Neural cell (in vitro differentiated cells): ENCODE results near the gene IQSEC1. TPM values are rescaled to one million over a fixed set of nuclear protein-coding genes. Genes with fewer than 3 reads are reported as not detected.

Experiments used
- H2AFZ ChIP-seq: fragments of 200-600, 300-800 bp; sonication (generic), shearing (Covaris generic); 2 replicates; pipeline ENCODE4 v1.6.0; 2014; ENCODE audit warnings: low read depth, mild to moderate bottlenecking, antibody characterized with exemption, low read length, moderate library complexity
- H3F3A ChIP-seq: fragments of 200-600 bp; shearing (Covaris generic); 2 replicates; pipeline ENCODE4 v1.6.1; 2016; ENCODE audit warnings: mild to moderate bottlenecking, moderate library complexity, mixed read lengths, antibody characterized with exemption, low read length; ENCODE audit not compliant: insufficient read depth, poor library complexity, severe bottlenecking
- H3K27ac ChIP-seq: fragments of 200-600, 300-800 bp; sonication (generic), shearing (Covaris generic); 2 replicates; pipeline ENCODE4 v1.5.1; 2014; ENCODE audit warnings: mild to moderate bottlenecking, low read length, moderate library complexity
- H3K27me3 ChIP-seq: fragments of 300-800, 200-600 bp; sonication (generic), shearing (Covaris generic); 2 replicates; pipeline ENCODE4 v1.6.0; 2014; ENCODE audit warnings: mild to moderate bottlenecking, low read depth, low read length, moderate library complexity; ENCODE audit not compliant: insufficient read depth
- H3K36me3 ChIP-seq: fragments of 300-800, 200-600 bp; sonication (generic), shearing (Covaris generic); 2 replicates; pipeline ENCODE4 v1.5.1; 2014; ENCODE audit warnings: mild to moderate bottlenecking, antibody characterized with exemption, low read length, moderate library complexity; ENCODE audit not compliant: insufficient read depth
- H3K4me2 ChIP-seq: fragments of 300-800, 200-600 bp; sonication (generic), shearing (Covaris generic); 2 replicates; pipeline ENCODE4 v1.6.0; 2014; ENCODE audit warnings: mild to moderate bottlenecking, low read length
- H3K4me3 ChIP-seq: fragments of 300-800, 200-600 bp; sonication (generic), shearing (Covaris generic); 2 replicates; pipeline ENCODE4 v1.5.1; 2014; ENCODE audit warnings: mild to moderate bottlenecking, low read length, moderate library complexity
- H3K79me2 ChIP-seq: fragments of 200-600 bp; shearing (Covaris generic); replicated peaks from 2 replicates; pipeline ENCODE4 v1.6.0; 2014; ENCODE audit warnings: mild to moderate bottlenecking, low read length, moderate library complexity; ENCODE audit not compliant: insufficient read depth
- H3K9ac ChIP-seq: fragments of 300-800, 200-600 bp; sonication (generic), shearing (Covaris generic); 2 replicates; pipeline ENCODE4 v1.6.1; 2016; ENCODE audit warnings: mild to moderate bottlenecking, low read length, mixed read lengths
- H3K9me2 ChIP-seq: fragments of 200-600 bp; shearing (Covaris generic); 2 replicates; pipeline ENCODE4 v1.6.1; 2016; ENCODE audit warnings: mild to moderate bottlenecking, low read length, mixed read lengths; ENCODE audit not compliant: insufficient read depth
- H3K9me3 ChIP-seq: fragments of 200-600, 300-800 bp; sonication (generic), shearing (Covaris generic); 2 replicates; pipeline ENCODE4 v1.6.1; 2016; ENCODE audit warnings: mild to moderate bottlenecking, mixed run types, low read length, moderate library complexity, mixed read lengths
- H4K20me1 ChIP-seq: fragments of 200-600 bp; shearing (Covaris generic); 2 replicates; pipeline ENCODE4 v1.6.1; 2016; ENCODE audit warnings: mild to moderate bottlenecking, mixed run types; ENCODE audit not compliant: insufficient read depth
- EP300 ChIP-seq: fragments of 450-650 bp; conservative IDR thresholded peaks from 2 replicates; pipeline ENCODE4 v1.6.1; 2014; ENCODE audit warnings: antibody characterized with exemption, mild to moderate bottlenecking, moderate library complexity; ENCODE audit not compliant: poor library complexity, severe bottlenecking
- EZH2 ChIP-seq: fragments of 200-600, 300-800 bp; shearing (Covaris generic), sonication (generic); IDR thresholded peaks from 2 replicates; pipeline ENCODE4 v1.6.1; 2014; ENCODE audit warnings: antibody characterized with exemption, low read length, borderline replicate concordance, mild to moderate bottlenecking; ENCODE audit not compliant: insufficient read depth, poor library complexity, severe bottlenecking
- MXI1 ChIP-seq: fragments of 450-650 bp; conservative IDR thresholded peaks from 2 replicates; pipeline ENCODE4 v1.6.1; 2014; ENCODE audit warnings: antibody characterized with exemption, mild to moderate bottlenecking; ENCODE audit not compliant: poor library complexity, severe bottlenecking
- POLR2AphosphoS5 ChIP-seq: IDR thresholded peaks from 2 replicates; pipeline ENCODE4 v1.6.1; 2012
- RAD21 ChIP-seq: fragments of 450-650 bp; conservative IDR thresholded peaks from 2 replicates; pipeline ENCODE4 v1.6.1; 2014; ENCODE audit warnings: antibody characterized with exemption, mild to moderate bottlenecking, moderate library complexity
- SMC3 ChIP-seq: fragments of 450-650 bp; conservative IDR thresholded peaks from 2 replicates; pipeline ENCODE4 v1.6.1; 2014; ENCODE audit warnings: antibody characterized with exemption, mild to moderate bottlenecking, moderate library complexity; ENCODE audit not compliant: poor library complexity
- TAF1 ChIP-seq: IDR thresholded peaks from 2 replicates; pipeline ENCODE4 v1.6.1; 2012; ENCODE audit warnings: low read depth
- polyA plus RNA-seq: library from polyadenylated mRNA; depleted of rRNA; stranded (reverse); fragments of >200 nt; gene quantifications from 2 replicates; pipeline ENCODE4 v1.2.3, GENCODE V29; 2014
- TF ChIP-seq, protein P1 (sequence below): IDR thresholded peaks from 2 replicates; pipeline ENCODE4 v1.6.1; 2012; ENCODE audit warnings: borderline replicate concordance
- TF ChIP-seq, protein P2 (sequence below): fragments of 450-650 bp; IDR thresholded peaks from 2 replicates; pipeline ENCODE4 v1.5.1; 2014; ENCODE audit warnings: antibody characterized with exemption, mild to moderate bottlenecking, moderate library complexity; ENCODE audit not compliant: poor library complexity, severe bottlenecking

IQSEC1 gene
- polyA plus RNA-seq, 1 donor from 2014 or later, result 6.0 TPM

DNA sequence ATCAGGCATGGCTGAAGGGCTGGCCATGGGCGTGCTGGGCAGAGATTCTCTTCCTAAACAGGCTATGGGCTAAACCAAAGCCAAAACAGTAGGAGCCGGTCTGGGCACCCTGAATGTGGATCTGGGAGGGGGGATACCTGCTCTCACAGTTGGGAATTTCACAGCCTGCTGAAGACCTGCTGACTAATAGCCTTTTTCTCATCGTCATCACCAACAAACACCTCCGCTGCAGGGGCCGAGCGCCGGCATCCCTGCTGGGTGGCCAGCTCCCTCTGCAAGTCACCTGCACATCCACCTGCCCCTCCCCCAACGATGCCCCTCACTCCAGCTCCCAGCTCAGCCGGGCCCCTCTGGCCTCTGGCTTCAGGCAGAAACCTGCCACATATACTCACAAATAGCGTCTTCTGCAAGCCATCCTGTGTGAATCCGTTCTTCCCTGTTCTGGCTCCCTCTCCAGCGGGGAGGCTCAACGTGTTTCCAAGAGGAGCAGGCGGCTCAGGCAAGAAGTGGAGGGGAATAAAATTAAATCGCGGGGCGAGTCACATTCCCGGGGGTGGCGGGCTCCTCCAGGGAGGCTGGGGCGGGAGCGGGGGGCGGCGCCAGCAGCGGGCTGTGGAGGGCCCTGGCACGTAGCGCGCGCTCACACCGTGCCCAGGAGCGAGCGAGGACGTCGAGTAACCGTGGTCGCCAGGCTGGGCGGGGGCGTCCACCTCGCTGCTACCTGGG lies 466 bp downstream of the IQSEC1 start:
- Histone ChIP-seq H3K36me3 (no peaks in the 10 kb centered on the region), H3K4me3 (peak overlapping the region; percentile 82), H2AFZ (peak overlapping the region; percentile 51), H3K27me3 (no peaks in the 10 kb centered on the region), H3K27ac (peak overlapping the region; percentile 77), H3K9me2 (no peaks in the 10 kb centered on the region), H4K20me1 (no peaks in the 10 kb centered on the region), H3F3A (no peaks in the 10 kb centered on the region), H3K9ac (peak overlapping the region; percentile 80), H3K79me2 (peaks cover 24% of the 10 kb centered on the region), H3K4me2 (peak overlapping the region; percentile 88), H3K9me3 (no peaks in the 10 kb centered on the region)
- TF ChIP-seq EP300, result no peak
- no peak for TF ChIP-seq TAF1
- no peak for TF ChIP-seq POLR2AphosphoS5
- TF ChIP-seq MXI1, result no peak
- TF ChIP-seq, protein P1, sequence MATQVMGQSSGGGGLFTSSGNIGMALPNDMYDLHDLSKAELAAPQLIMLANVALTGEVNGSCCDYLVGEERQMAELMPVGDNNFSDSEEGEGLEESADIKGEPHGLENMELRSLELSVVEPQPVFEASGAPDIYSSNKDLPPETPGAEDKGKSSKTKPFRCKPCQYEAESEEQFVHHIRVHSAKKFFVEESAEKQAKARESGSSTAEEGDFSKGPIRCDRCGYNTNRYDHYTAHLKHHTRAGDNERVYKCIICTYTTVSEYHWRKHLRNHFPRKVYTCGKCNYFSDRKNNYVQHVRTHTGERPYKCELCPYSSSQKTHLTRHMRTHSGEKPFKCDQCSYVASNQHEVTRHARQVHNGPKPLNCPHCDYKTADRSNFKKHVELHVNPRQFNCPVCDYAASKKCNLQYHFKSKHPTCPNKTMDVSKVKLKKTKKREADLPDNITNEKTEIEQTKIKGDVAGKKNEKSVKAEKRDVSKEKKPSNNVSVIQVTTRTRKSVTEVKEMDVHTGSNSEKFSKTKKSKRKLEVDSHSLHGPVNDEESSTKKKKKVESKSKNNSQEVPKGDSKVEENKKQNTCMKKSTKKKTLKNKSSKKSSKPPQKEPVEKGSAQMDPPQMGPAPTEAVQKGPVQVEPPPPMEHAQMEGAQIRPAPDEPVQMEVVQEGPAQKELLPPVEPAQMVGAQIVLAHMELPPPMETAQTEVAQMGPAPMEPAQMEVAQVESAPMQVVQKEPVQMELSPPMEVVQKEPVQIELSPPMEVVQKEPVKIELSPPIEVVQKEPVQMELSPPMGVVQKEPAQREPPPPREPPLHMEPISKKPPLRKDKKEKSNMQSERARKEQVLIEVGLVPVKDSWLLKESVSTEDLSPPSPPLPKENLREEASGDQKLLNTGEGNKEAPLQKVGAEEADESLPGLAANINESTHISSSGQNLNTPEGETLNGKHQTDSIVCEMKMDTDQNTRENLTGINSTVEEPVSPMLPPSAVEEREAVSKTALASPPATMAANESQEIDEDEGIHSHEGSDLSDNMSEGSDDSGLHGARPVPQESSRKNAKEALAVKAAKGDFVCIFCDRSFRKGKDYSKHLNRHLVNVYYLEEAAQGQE, result peak; percentile 5
- no peak for TF ChIP-seq EZH2
- TF ChIP-seq SMC3, result peak; percentile 14
- TF ChIP-seq, protein P2, sequence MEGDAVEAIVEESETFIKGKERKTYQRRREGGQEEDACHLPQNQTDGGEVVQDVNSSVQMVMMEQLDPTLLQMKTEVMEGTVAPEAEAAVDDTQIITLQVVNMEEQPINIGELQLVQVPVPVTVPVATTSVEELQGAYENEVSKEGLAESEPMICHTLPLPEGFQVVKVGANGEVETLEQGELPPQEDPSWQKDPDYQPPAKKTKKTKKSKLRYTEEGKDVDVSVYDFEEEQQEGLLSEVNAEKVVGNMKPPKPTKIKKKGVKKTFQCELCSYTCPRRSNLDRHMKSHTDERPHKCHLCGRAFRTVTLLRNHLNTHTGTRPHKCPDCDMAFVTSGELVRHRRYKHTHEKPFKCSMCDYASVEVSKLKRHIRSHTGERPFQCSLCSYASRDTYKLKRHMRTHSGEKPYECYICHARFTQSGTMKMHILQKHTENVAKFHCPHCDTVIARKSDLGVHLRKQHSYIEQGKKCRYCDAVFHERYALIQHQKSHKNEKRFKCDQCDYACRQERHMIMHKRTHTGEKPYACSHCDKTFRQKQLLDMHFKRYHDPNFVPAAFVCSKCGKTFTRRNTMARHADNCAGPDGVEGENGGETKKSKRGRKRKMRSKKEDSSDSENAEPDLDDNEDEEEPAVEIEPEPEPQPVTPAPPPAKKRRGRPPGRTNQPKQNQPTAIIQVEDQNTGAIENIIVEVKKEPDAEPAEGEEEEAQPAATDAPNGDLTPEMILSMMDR, result no peak
- TF ChIP-seq RAD21, result no peak

GRCh38 chr3:13072239-13072599 lies 1.0 kb downstream of the IQSEC1 start:
- Histone ChIP-seq H3K27ac (peak overlapping the region; percentile 77), H3K4me2 (peak overlapping the region; percentile 88), H4K20me1 (no peaks in the 10 kb centered on the region), H3K36me3 (no peaks in the 10 kb centered on the region), H3K9ac (peak overlapping the region; percentile 80), H3F3A (no peaks in the 10 kb centered on the region), H2AFZ (no peak overlapping the region), H3K27me3 (no peaks in the 10 kb centered on the region), H3K9me2 (no peaks in the 10 kb centered on the region), H3K4me3 (peak overlapping the region; percentile 82), H3K79me2 (peaks cover 24% of the 10 kb centered on the region), H3K9me3 (no peaks in the 10 kb centered on the region)
- TF ChIP-seq, protein P2, result no peak
- TF ChIP-seq MXI1, result no peak
- TF ChIP-seq EZH2, result no peak
- no peak for TF ChIP-seq POLR2AphosphoS5
- TF ChIP-seq, protein P1, result no peak
- TF ChIP-seq EP300, result no peak
- TF ChIP-seq RAD21, result no peak
- no peak for TF ChIP-seq TAF1
- TF ChIP-seq SMC3, result no peak
